ENCODE results near the gene ZNF764.

Gene ZNF764

GRCh38 chr16:30554557-30555314 is 3.4 kb downstream of the ZNF764 start:
- DNase-seq: no peak
- peaks cover 9% of the 10 kb centered on the region for H3K4me1 ChIP-seq (ENCODE audit: control insufficient read depth, insufficient read depth, low read depth, low read length)
- no peak overlapping the region for H2AK5ac ChIP-seq (ENCODE audit: low read length, severe bottlenecking)
- H4K91ac ChIP-seq (ENCODE audit: low read length): no peak overlapping the region
- H3K14ac ChIP-seq (ENCODE audit: low read length in 2 of 2): no peak overlapping the region
- H2BK5ac ChIP-seq (ENCODE audit: low read depth, low read length, poor library complexity, severe bottlenecking): no peak overlapping the region
- no peak overlapping the region for H3K9ac ChIP-seq (ENCODE audit: low read length)
- H3K79me1 ChIP-seq (replicated peaks; ENCODE audit: low read length, poor library complexity, severe bottlenecking): peaks cover 27% of the 10 kb centered on the region
- H2BK120ac ChIP-seq (ENCODE audit: low read depth, low read length): no peak overlapping the region
- no peak overlapping the region for H3K4me3 ChIP-seq (ENCODE audit: insufficient read depth in 1 of 2, low read depth in 1 of 2, low read length in 2 of 2)
- no peak overlapping the region for H2BK12ac ChIP-seq (ENCODE audit: low read length in 2 of 2)
- H3K4ac ChIP-seq (ENCODE audit: low read depth in 1 of 2, low read length in 2 of 2): no peak overlapping the region
- no peaks in the 10 kb centered on the region for H3K27me3 ChIP-seq (ENCODE audit: control insufficient read depth in 1 of 2, insufficient read depth in 1 of 2, low read length in 2 of 2)
- H2AFZ ChIP-seq (ENCODE audit: low read depth, low read length): no peak overlapping the region
- H2BK15ac ChIP-seq (ENCODE audit: low read depth, poor library complexity, severe bottlenecking): no peak overlapping the region
- WGBS: 98% methylated on average over 18 of the region's 18 CpGs
- H3K36me3 ChIP-seq (ENCODE audit: control insufficient read depth in 1 of 2, insufficient read depth in 2 of 2, low read depth in 1 of 2, low read length in 2 of 2): peaks cover 27 to 30% of the 10 kb centered on the region in 2 experiments
- no peak overlapping the region for H3K4me2 ChIP-seq (ENCODE audit: low read length, poor library complexity, severe bottlenecking)
- no peak overlapping the region for H3K27ac ChIP-seq (ENCODE audit: low read length, poor library complexity, severe bottlenecking)
- H4K8ac ChIP-seq (ENCODE audit: low read length): no peak overlapping the region
- no peak overlapping the region for H3K23ac ChIP-seq (ENCODE audit: low read length in 2 of 2)
- H3K18ac ChIP-seq (ENCODE audit: low read depth in 1 of 2, low read length in 2 of 2): no peak overlapping the region
- H3K9me3 ChIP-seq (ENCODE audit: control insufficient read depth, low read length): no peaks in the 10 kb centered on the region

GRCh38 chr16:30553393-30553899 is 4.7 kb downstream of the ZNF764 start:
- Histone ChIP-seq H3K27ac (ENCODE audit: low read length, poor library complexity, severe bottlenecking) (no peak overlapping the region), H2BK5ac (ENCODE audit: low read depth, low read length, poor library complexity, severe bottlenecking) (peak overlapping the region; percentile 32), H3K4me1 (ENCODE audit: control insufficient read depth, insufficient read depth, low read depth, low read length) (peaks cover 10% of the 10 kb centered on the region), H4K8ac (ENCODE audit: low read length) (no peak overlapping the region), H3K4me3 (ENCODE audit: insufficient read depth in 1 of 2, low read depth in 1 of 2, low read length in 2 of 2) (no peak overlapping the region), H2AK5ac (ENCODE audit: low read length, severe bottlenecking) (no peak overlapping the region), H3K23ac (ENCODE audit: low read length in 2 of 2) (no peak overlapping the region), H3K14ac (ENCODE audit: low read length in 2 of 2) (no peak overlapping the region), H3K4me2 (ENCODE audit: low read length, poor library complexity, severe bottlenecking) (no peak overlapping the region), H3K4ac (ENCODE audit: low read depth in 1 of 2, low read length in 2 of 2) (no peak overlapping the region), H3K18ac (ENCODE audit: low read depth in 1 of 2, low read length in 2 of 2) (no peak overlapping the region), H2AFZ (ENCODE audit: low read depth, low read length) (no peak overlapping the region), H2BK12ac (ENCODE audit: low read length in 2 of 2) (no peak overlapping the region), H3K9me3 (ENCODE audit: control insufficient read depth, low read length) (no peaks in the 10 kb centered on the region), H4K91ac (ENCODE audit: low read length) (no peak overlapping the region), H2BK120ac (ENCODE audit: low read depth, low read length) (no peak overlapping the region), H3K9ac (ENCODE audit: low read length) (no peak overlapping the region), H2BK15ac (ENCODE audit: low read depth, poor library complexity, severe bottlenecking) (no peak overlapping the region), H3K36me3 (ENCODE audit: control insufficient read depth in 1 of 2, insufficient read depth in 2 of 2, low read depth in 1 of 2, low read length in 2 of 2) (peaks cover 27 to 30% of the 10 kb centered on the region in 2 experiments), H3K79me1 (replicated peaks; ENCODE audit: low read length, poor library complexity, severe bottlenecking) (peaks cover 27% of the 10 kb centered on the region), H3K27me3 (ENCODE audit: control insufficient read depth in 1 of 2, insufficient read depth in 1 of 2, low read length in 2 of 2) (no peaks in the 10 kb centered on the region)
- 100% methylated on average over 1 of the region's 2 CpGs for WGBS
- DNase-seq: no peak

- Histone ChIP-seq H2AFZ (ENCODE audit: low read depth, low read length) (no peak overlapping the region), H3K4me2 (ENCODE audit: low read length, poor library complexity, severe bottlenecking) (no peak overlapping the region), H3K4me1 (ENCODE audit: control insufficient read depth, insufficient read depth, low read depth, low read length) (peaks cover 10% of the 10 kb centered on the region), H3K79me1 (replicated peaks; ENCODE audit: low read length, poor library complexity, severe bottlenecking) (peaks cover 27% of the 10 kb centered on the region), H3K4me3 (ENCODE audit: insufficient read depth in 1 of 2, low read depth in 1 of 2, low read length in 2 of 2) (no peak overlapping the region), H3K36me3 (ENCODE audit: control insufficient read depth in 1 of 2, insufficient read depth in 2 of 2, low read depth in 1 of 2, low read length in 2 of 2) (peaks cover 27 to 30% of the 10 kb centered on the region in 2 experiments), H3K4ac (ENCODE audit: low read depth in 1 of 2, low read length in 2 of 2) (no peak overlapping the region), H2BK5ac (ENCODE audit: low read depth, low read length, poor library complexity, severe bottlenecking) (peak overlapping the region; percentile 32), H2BK120ac (ENCODE audit: low read depth, low read length) (no peak overlapping the region), H2BK15ac (ENCODE audit: low read depth, poor library complexity, severe bottlenecking) (no peak overlapping the region), H4K91ac (ENCODE audit: low read length) (no peak overlapping the region), H2AK5ac (ENCODE audit: low read length, severe bottlenecking) (no peak overlapping the region), H3K14ac (ENCODE audit: low read length in 2 of 2) (no peak overlapping the region), H3K9ac (ENCODE audit: low read length) (no peak overlapping the region), H3K27ac (ENCODE audit: low read length, poor library complexity, severe bottlenecking) (no peak overlapping the region), H3K23ac (ENCODE audit: low read length in 2 of 2) (no peak overlapping the region), H3K27me3 (ENCODE audit: control insufficient read depth in 1 of 2, insufficient read depth in 1 of 2, low read length in 2 of 2) (no peaks in the 10 kb centered on the region), H3K9me3 (ENCODE audit: control insufficient read depth, low read length) (no peaks in the 10 kb centered on the region), H4K8ac (ENCODE audit: low read length) (no peak overlapping the region), H2BK12ac (ENCODE audit: low read length in 2 of 2) (no peak overlapping the region), H3K18ac (ENCODE audit: low read depth in 1 of 2, low read length in 2 of 2) (no peak overlapping the region)
- no peak for DNase-seq
- 94% methylated on average over 4 of the region's 4 CpGs for WGBS
These were observed 5.2 kb downstream of the ZNF764 start for GRCh38 chr16:30552956-30553355.

- no peak overlapping the region for H2BK12ac ChIP-seq (ENCODE audit: low read length in 2 of 2)
These were observed 6.4 kb downstream of the ZNF764 start for GRCh38 chr16:30551781-30552180.

More at GRCh38 chr16:30551781-30552180, 6.4 kb downstream of the ZNF764 start:
- Histone ChIP-seq H3K27ac (ENCODE audit: low read length, poor library complexity, severe bottlenecking) (no peak overlapping the region), H3K36me3 (ENCODE audit: control insufficient read depth in 1 of 2, insufficient read depth in 2 of 2, low read depth in 1 of 2, low read length in 2 of 2) (peaks cover 27 to 30% of the 10 kb centered on the region in 2 experiments), H2AK5ac (ENCODE audit: low read length, severe bottlenecking) (no peak overlapping the region), H3K23ac (ENCODE audit: low read length in 2 of 2) (no peak overlapping the region), H3K4ac (ENCODE audit: low read depth in 1 of 2, low read length in 2 of 2) (no peak overlapping the region), H2BK5ac (ENCODE audit: low read depth, low read length, poor library complexity, severe bottlenecking) (no peak overlapping the region), H3K4me2 (ENCODE audit: low read length, poor library complexity, severe bottlenecking) (no peak overlapping the region), H3K18ac (ENCODE audit: low read depth in 1 of 2, low read length in 2 of 2) (no peak overlapping the region), H3K14ac (ENCODE audit: low read length in 2 of 2) (no peak overlapping the region), H2BK15ac (ENCODE audit: low read depth, poor library complexity, severe bottlenecking) (no peak overlapping the region), H3K27me3 (ENCODE audit: control insufficient read depth in 1 of 2, insufficient read depth in 1 of 2, low read length in 2 of 2) (no peaks in the 10 kb centered on the region), H4K8ac (ENCODE audit: low read length) (no peak overlapping the region), H3K9ac (ENCODE audit: low read length) (no peak overlapping the region), H3K9me3 (ENCODE audit: control insufficient read depth, low read length) (no peaks in the 10 kb centered on the region), H2AFZ (ENCODE audit: low read depth, low read length) (no peak overlapping the region), H2BK120ac (ENCODE audit: low read depth, low read length) (no peak overlapping the region), H3K79me1 (replicated peaks; ENCODE audit: low read length, poor library complexity, severe bottlenecking) (peaks cover 24% of the 10 kb centered on the region), H3K4me1 (ENCODE audit: control insufficient read depth, insufficient read depth, low read depth, low read length) (peaks cover 5% of the 10 kb centered on the region), H3K4me3 (ENCODE audit: insufficient read depth in 1 of 2, low read depth in 1 of 2, low read length in 2 of 2) (no peak overlapping the region), H4K91ac (ENCODE audit: low read length) (no peak overlapping the region)
- no peak for DNase-seq
- 51% methylated on average over 3 of the region's 3 CpGs for WGBS

Data from mesenchymal stem cell (in vitro differentiated cells and primary cell).